A673 (cell line): ENCODE data around the gene TOR1B.

Experiments
- EZH2 ChIP-seq: fragments of 200-600 bp; sonication (generic); IDR thresholded peaks from 2 replicates; pipeline ENCODE4 v1.6.1; 2017; ENCODE audit warnings: borderline replicate concordance, low read depth, mild to moderate bottlenecking, mixed read lengths, antibody characterized with exemption, low read length; ENCODE audit not compliant: poor library complexity, severe bottlenecking
- TF ChIP-seq, protein P1 (sequence below): fragments of 300-800, 200-600 bp; sonication (generic); conservative IDR thresholded peaks from 2 replicates; pipeline ENCODE4 v1.5.1; 2017; ENCODE audit warnings: low read depth, mild to moderate bottlenecking, antibody characterized with exemption, low read length, moderate library complexity, mixed read lengths

DNA sequence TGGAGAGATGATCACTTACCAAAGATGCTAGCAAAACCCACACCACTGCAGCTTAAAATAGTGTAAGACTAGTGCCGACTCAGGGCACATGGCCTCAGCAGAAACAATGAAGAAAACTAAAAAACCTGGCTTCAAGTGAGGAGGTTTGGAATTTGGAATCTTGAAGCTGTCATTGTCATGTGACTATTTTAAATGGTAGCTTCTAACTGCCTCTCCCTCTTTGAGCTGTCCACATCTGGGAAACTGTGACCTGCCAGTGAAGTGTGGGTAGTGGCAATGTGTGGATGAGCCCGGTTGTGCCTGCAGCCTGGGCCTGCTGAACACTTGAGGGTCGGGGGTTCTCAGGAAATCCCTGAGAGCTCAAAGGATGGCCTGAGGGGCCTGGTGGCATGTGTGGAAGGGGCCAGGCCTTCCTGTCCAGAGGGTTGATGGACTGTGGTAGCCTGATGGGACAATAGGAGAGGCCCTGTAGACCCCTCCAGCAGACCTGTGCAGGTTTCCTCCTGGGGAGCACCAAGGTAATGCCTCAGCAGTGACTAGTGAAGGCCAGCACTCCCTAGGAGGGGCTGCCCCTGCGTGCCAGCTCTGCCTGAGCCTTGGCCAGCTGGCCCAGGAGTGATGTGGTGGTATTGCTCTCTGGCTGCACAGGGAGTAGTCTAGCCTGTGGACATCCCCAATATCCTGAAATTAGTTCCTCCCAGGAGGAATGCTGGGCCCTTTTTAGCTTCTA lies 45.9 kb downstream of the TOR1B start:
- TF ChIP-seq EZH2 = no peak
- TF ChIP-seq, protein P1, sequence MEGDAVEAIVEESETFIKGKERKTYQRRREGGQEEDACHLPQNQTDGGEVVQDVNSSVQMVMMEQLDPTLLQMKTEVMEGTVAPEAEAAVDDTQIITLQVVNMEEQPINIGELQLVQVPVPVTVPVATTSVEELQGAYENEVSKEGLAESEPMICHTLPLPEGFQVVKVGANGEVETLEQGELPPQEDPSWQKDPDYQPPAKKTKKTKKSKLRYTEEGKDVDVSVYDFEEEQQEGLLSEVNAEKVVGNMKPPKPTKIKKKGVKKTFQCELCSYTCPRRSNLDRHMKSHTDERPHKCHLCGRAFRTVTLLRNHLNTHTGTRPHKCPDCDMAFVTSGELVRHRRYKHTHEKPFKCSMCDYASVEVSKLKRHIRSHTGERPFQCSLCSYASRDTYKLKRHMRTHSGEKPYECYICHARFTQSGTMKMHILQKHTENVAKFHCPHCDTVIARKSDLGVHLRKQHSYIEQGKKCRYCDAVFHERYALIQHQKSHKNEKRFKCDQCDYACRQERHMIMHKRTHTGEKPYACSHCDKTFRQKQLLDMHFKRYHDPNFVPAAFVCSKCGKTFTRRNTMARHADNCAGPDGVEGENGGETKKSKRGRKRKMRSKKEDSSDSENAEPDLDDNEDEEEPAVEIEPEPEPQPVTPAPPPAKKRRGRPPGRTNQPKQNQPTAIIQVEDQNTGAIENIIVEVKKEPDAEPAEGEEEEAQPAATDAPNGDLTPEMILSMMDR = no peak
